ENCODE measurements around the gene PIWIL4.
"Not testable (repeated sequence)": the region's sequence is repeated elsewhere in the genome, so short reads cannot be mapped to it uniquely, and the experiment has no call there.

PIWIL4 gene

DNA sequence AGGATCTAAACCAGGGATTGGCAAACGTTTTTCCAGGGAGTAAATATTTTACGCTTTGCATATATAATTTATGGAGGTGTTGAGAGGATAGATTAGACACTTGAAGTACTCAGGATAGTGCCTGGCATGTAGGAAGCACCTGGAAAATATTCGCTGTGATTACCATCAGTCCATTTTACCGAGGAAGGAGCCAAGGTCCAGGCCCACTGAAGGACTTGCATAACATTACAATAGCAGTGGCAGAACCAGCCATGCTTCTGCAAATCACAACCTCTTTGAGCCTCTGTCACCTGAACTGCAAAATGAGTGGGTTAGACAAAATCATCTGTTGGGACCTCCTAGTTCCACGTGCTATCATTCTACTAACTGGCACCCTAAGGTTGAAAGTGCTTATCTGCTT is 18.0 kb upstream of the PIWIL4 start:
- Histone ChIP-seq H3K4me3 (ENCODE audit: low read length in 2 of 2) (no peak overlapping the region), H3K27ac (ENCODE audit: low read length) (no peak overlapping the region), H3K9me3 (ENCODE audit: control insufficient read depth in 2 of 2, low read length in 2 of 2) (no peaks in the 10 kb centered on the region), H3K4me1 (ENCODE audit: control insufficient read depth, insufficient read depth, low read length) (peaks cover 24% of the 10 kb centered on the region), H3K9ac (ENCODE audit: low read length in 2 of 2) (no peak overlapping the region), H3K27me3 (ENCODE audit: control insufficient read depth in 1 of 2, insufficient read depth in 2 of 2, low read length in 2 of 2) (no peaks in the 10 kb centered on the region), H3K36me3 (ENCODE audit: control insufficient read depth in 2 of 2, insufficient read depth in 2 of 2, low read length in 2 of 2) (peaks cover 3% of the 10 kb centered on the region in 2 donors)

GRCh38 chr11:94550513-94550912 is 16.7 kb upstream of the PIWIL4 start:
- H3K4me1 ChIP-seq (ENCODE audit: control insufficient read depth, insufficient read depth, low read length), result peaks cover 15% of the 10 kb centered on the region
- no peak overlapping the region for H3K9ac ChIP-seq (ENCODE audit: low read length in 2 of 2)
- H3K36me3 ChIP-seq (ENCODE audit: control insufficient read depth in 2 of 2, insufficient read depth in 2 of 2, low read length in 2 of 2), result peaks cover 3% of the 10 kb centered on the region in 2 donors
- H3K27me3 ChIP-seq (ENCODE audit: control insufficient read depth in 1 of 2, insufficient read depth in 2 of 2, low read length in 2 of 2), result no peaks in the 10 kb centered on the region
- H3K4me3 ChIP-seq (ENCODE audit: low read length in 2 of 2), result no peak overlapping the region
- H3K27ac ChIP-seq (ENCODE audit: low read length), result no peak overlapping the region
- H3K9me3 ChIP-seq (ENCODE audit: control insufficient read depth in 2 of 2, low read length in 2 of 2), result no peaks in the 10 kb centered on the region

- Histone ChIP-seq H3K27ac (ENCODE audit: low read length) (no peak overlapping the region), H3K4me1 (ENCODE audit: control insufficient read depth, insufficient read depth, low read length) (no peaks in the 10 kb centered on the region), H3K9me3 (ENCODE audit: control insufficient read depth in 2 of 2, low read length in 2 of 2) (no peaks in the 10 kb centered on the region), H3K4me3 (ENCODE audit: low read length in 2 of 2) (no peak overlapping the region), H3K27me3 (ENCODE audit: control insufficient read depth in 1 of 2, insufficient read depth in 2 of 2, low read length in 2 of 2) (no peaks in the 10 kb centered on the region), H3K9ac (ENCODE audit: low read length in 2 of 2) (no peak overlapping the region), H3K36me3 (ENCODE audit: control insufficient read depth in 2 of 2, insufficient read depth in 2 of 2, low read length in 2 of 2) (peaks cover 0 to 3% of the 10 kb centered on the region in 2 donors)
Observed at GRCh38 chr11:94553938-94554337, 13.2 kb upstream of the PIWIL4 start.

DNA sequence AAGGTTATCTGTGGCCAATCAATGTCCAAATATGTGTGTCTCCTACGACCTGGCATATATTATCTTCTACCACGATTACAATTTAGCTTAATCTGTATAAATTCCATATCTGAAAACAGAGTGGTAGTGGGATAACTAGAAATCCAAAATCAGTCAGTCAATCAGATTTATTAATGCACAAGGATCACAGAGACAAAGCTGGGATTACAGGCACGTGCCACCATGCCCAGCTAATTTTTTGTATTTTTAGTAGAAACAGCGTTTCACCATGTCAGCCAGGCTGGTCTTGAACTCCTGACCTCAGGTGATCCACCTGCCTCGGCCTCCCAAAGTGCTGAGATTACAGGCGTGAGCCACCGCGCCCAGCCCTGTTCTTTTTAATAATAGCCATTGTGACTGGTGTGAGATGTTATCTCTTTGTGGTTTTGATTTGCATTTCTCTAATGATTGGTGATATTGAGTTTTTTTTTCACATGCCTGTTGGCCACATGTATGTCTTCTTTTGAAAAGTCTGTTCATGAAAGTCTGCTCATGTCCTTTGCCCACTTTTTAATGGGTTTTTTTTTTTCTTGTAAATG is 11.3 kb upstream of the PIWIL4 start:
- not testable (repeated sequence) for H3K4me3 ChIP-seq (ENCODE audit: low read length in 2 of 2); H3K4me1 ChIP-seq (ENCODE audit: control insufficient read depth, insufficient read depth, low read length); H3K27me3 ChIP-seq (ENCODE audit: control insufficient read depth in 1 of 2, insufficient read depth in 2 of 2, low read length in 2 of 2); H3K9ac ChIP-seq (ENCODE audit: low read length in 2 of 2); H3K9me3 ChIP-seq (ENCODE audit: control insufficient read depth in 2 of 2, low read length in 2 of 2); H3K27ac ChIP-seq (ENCODE audit: low read length); H3K36me3 ChIP-seq (ENCODE audit: control insufficient read depth in 2 of 2, insufficient read depth in 2 of 2, low read length in 2 of 2)

- Histone ChIP-seq H3K4me1 (ENCODE audit: control insufficient read depth, insufficient read depth, low read length) (no peaks in the 10 kb centered on the region), H3K4me3 (ENCODE audit: low read length in 2 of 2) (no peak overlapping the region), H3K9me3 (ENCODE audit: control insufficient read depth in 2 of 2, low read length in 2 of 2) (no peaks in the 10 kb centered on the region), H3K9ac (ENCODE audit: low read length in 2 of 2) (no peak overlapping the region), H3K27ac (ENCODE audit: low read length) (no peak overlapping the region), H3K36me3 (ENCODE audit: control insufficient read depth in 2 of 2, insufficient read depth in 2 of 2, low read length in 2 of 2) (no peaks in the 10 kb centered on the region), H3K27me3 (ENCODE audit: control insufficient read depth in 1 of 2, insufficient read depth in 2 of 2, low read length in 2 of 2) (no peaks in the 10 kb centered on the region)
Observed at GRCh38 chr11:94557421-94557820, 9.7 kb upstream of the PIWIL4 start.

- Histone ChIP-seq H3K9ac (ENCODE audit: low read length in 2 of 2) (no peak overlapping the region), H3K27me3 (ENCODE audit: control insufficient read depth in 1 of 2, insufficient read depth in 2 of 2, low read length in 2 of 2) (no peaks in the 10 kb centered on the region), H3K4me3 (ENCODE audit: low read length in 2 of 2) (no peak overlapping the region), H3K27ac (ENCODE audit: low read length) (no peak overlapping the region), H3K9me3 (ENCODE audit: control insufficient read depth in 2 of 2, low read length in 2 of 2) (no peaks in the 10 kb centered on the region), H3K4me1 (ENCODE audit: control insufficient read depth, insufficient read depth, low read length) (no peaks in the 10 kb centered on the region), H3K36me3 (ENCODE audit: control insufficient read depth in 2 of 2, insufficient read depth in 2 of 2, low read length in 2 of 2) (no peaks in the 10 kb centered on the region)
Observed at GRCh38 chr11:94557992-94558391, 9.2 kb upstream of the PIWIL4 start.

GRCh38 chr11:94558468-94558867 is 8.7 kb upstream of the PIWIL4 start:
- H3K4me1 ChIP-seq (ENCODE audit: control insufficient read depth, insufficient read depth, low read length), result no peaks in the 10 kb centered on the region
- no peaks in the 10 kb centered on the region for H3K9me3 ChIP-seq (ENCODE audit: control insufficient read depth in 2 of 2, low read length in 2 of 2)
- no peaks in the 10 kb centered on the region for H3K36me3 ChIP-seq (ENCODE audit: control insufficient read depth in 2 of 2, insufficient read depth in 2 of 2, low read length in 2 of 2)
- no peaks in the 10 kb centered on the region for H3K27me3 ChIP-seq (ENCODE audit: control insufficient read depth in 1 of 2, insufficient read depth in 2 of 2, low read length in 2 of 2)
- no peak overlapping the region for H3K27ac ChIP-seq (ENCODE audit: low read length)
- no peak overlapping the region for H3K4me3 ChIP-seq (ENCODE audit: low read length in 2 of 2)
- no peak overlapping the region for H3K9ac ChIP-seq (ENCODE audit: low read length in 2 of 2)

GRCh38 chr11:94558932-94559331 is 8.2 kb upstream of the PIWIL4 start:
- H3K4me1 ChIP-seq (ENCODE audit: control insufficient read depth, insufficient read depth, low read length), result no peaks in the 10 kb centered on the region
- H3K27ac ChIP-seq (ENCODE audit: low read length), result no peak overlapping the region
- no peaks in the 10 kb centered on the region for H3K27me3 ChIP-seq (ENCODE audit: control insufficient read depth in 1 of 2, insufficient read depth in 2 of 2, low read length in 2 of 2)
- H3K4me3 ChIP-seq (ENCODE audit: low read length in 2 of 2), result no peak overlapping the region
- no peaks in the 10 kb centered on the region for H3K36me3 ChIP-seq (ENCODE audit: control insufficient read depth in 2 of 2, insufficient read depth in 2 of 2, low read length in 2 of 2)
- no peak overlapping the region for H3K9ac ChIP-seq (ENCODE audit: low read length in 2 of 2)
- no peaks in the 10 kb centered on the region for H3K9me3 ChIP-seq (ENCODE audit: control insufficient read depth in 2 of 2, low read length in 2 of 2)

GRCh38 chr11:94559361-94559760 is 7.8 kb upstream of the PIWIL4 start:
- Histone ChIP-seq H3K9me3 (ENCODE audit: control insufficient read depth in 2 of 2, low read length in 2 of 2) (no peaks in the 10 kb centered on the region), H3K4me3 (ENCODE audit: low read length in 2 of 2) (no peak overlapping the region), H3K4me1 (ENCODE audit: control insufficient read depth, insufficient read depth, low read length) (no peaks in the 10 kb centered on the region), H3K27ac (ENCODE audit: low read length) (no peak overlapping the region), H3K36me3 (ENCODE audit: control insufficient read depth in 2 of 2, insufficient read depth in 2 of 2, low read length in 2 of 2) (no peaks in the 10 kb centered on the region), H3K9ac (ENCODE audit: low read length in 2 of 2) (no peak overlapping the region), H3K27me3 (ENCODE audit: control insufficient read depth in 1 of 2, insufficient read depth in 2 of 2, low read length in 2 of 2) (no peaks in the 10 kb centered on the region)

DNA sequence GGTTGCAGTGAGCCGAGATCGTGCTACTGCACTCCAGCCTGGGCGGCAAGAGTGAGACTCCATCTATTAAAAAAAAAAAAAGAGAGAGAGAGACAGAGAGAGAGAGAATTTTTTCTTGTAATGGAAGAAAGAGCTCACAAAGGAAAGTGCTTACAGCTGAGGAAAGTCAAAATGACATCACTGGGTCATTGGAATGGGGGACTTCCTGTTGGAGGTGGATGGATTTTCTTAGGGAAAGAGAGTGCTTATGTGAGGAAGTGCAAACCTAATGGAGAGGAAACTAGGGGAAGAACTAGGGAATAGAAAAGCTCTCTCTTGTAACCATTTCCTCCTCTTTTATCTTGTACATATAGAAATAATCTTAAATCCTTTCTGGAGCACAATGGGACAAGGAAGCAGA is 6.3 kb upstream of the PIWIL4 start:
- Histone ChIP-seq H3K36me3 (ENCODE audit: control insufficient read depth in 2 of 2, insufficient read depth in 2 of 2, low read length in 2 of 2) (no peaks in the 10 kb centered on the region), H3K27me3 (ENCODE audit: control insufficient read depth in 1 of 2, insufficient read depth in 2 of 2, low read length in 2 of 2) (no peaks in the 10 kb centered on the region), H3K9me3 (ENCODE audit: control insufficient read depth in 2 of 2, low read length in 2 of 2) (no peaks in the 10 kb centered on the region), H3K27ac (ENCODE audit: low read length) (no peak overlapping the region), H3K4me3 (ENCODE audit: low read length in 2 of 2) (no peak overlapping the region), H3K9ac (ENCODE audit: low read length in 2 of 2) (no peak overlapping the region), H3K4me1 (ENCODE audit: control insufficient read depth, insufficient read depth, low read length) (no peaks in the 10 kb centered on the region)

GRCh38 chr11:94563176-94563847 is 3.9 kb upstream of the PIWIL4 start:
- Histone ChIP-seq H3K36me3 (ENCODE audit: control insufficient read depth in 2 of 2, insufficient read depth in 2 of 2, low read length in 2 of 2) (no peaks in the 10 kb centered on the region), H3K27me3 (ENCODE audit: control insufficient read depth in 1 of 2, insufficient read depth in 2 of 2, low read length in 2 of 2) (no peaks in the 10 kb centered on the region), H3K4me1 (ENCODE audit: control insufficient read depth, insufficient read depth, low read length) (no peaks in the 10 kb centered on the region), H3K27ac (ENCODE audit: low read length) (no peak overlapping the region), H3K9ac (ENCODE audit: low read length in 2 of 2) (no peak overlapping the region), H3K4me3 (ENCODE audit: low read length in 2 of 2) (no peak overlapping the region), H3K9me3 (ENCODE audit: control insufficient read depth in 2 of 2, low read length in 2 of 2) (no peaks in the 10 kb centered on the region)
